ENCODE results near the gene BCL10.

DNA sequence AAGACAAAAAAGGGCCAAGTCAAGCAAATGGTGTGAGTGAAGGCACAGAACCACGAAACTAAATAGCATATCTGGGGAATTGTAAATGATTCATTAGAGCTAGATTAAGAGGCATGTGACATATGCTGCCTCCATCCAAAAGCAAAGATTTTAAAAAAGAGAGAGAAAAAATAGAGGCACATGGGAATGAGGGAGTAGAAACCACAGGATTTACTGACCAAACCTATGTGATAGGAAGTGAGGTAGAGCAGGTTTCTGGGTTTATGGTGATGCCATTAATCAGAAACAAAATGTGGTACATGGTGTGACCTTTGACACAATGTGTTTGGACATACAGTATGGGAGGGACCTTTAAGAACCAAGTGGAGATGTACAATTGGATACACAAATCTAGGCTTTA lies 30.5 kb downstream of the BCL10 start:
- TF ChIP-seq, protein P1, sequence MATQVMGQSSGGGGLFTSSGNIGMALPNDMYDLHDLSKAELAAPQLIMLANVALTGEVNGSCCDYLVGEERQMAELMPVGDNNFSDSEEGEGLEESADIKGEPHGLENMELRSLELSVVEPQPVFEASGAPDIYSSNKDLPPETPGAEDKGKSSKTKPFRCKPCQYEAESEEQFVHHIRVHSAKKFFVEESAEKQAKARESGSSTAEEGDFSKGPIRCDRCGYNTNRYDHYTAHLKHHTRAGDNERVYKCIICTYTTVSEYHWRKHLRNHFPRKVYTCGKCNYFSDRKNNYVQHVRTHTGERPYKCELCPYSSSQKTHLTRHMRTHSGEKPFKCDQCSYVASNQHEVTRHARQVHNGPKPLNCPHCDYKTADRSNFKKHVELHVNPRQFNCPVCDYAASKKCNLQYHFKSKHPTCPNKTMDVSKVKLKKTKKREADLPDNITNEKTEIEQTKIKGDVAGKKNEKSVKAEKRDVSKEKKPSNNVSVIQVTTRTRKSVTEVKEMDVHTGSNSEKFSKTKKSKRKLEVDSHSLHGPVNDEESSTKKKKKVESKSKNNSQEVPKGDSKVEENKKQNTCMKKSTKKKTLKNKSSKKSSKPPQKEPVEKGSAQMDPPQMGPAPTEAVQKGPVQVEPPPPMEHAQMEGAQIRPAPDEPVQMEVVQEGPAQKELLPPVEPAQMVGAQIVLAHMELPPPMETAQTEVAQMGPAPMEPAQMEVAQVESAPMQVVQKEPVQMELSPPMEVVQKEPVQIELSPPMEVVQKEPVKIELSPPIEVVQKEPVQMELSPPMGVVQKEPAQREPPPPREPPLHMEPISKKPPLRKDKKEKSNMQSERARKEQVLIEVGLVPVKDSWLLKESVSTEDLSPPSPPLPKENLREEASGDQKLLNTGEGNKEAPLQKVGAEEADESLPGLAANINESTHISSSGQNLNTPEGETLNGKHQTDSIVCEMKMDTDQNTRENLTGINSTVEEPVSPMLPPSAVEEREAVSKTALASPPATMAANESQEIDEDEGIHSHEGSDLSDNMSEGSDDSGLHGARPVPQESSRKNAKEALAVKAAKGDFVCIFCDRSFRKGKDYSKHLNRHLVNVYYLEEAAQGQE (IDR thresholded peaks at IDR 0.05; ENCODE audit: low read depth) = no peak
- TF ChIP-seq TAF1 (IDR thresholded peaks at IDR 0.05; ENCODE audit: low read depth) = no peak
- TF ChIP-seq FOXM1 (IDR thresholded peaks at IDR 0.05; ENCODE audit: borderline replicate concordance, low read depth) = no peak
- TF ChIP-seq, protein P2, sequence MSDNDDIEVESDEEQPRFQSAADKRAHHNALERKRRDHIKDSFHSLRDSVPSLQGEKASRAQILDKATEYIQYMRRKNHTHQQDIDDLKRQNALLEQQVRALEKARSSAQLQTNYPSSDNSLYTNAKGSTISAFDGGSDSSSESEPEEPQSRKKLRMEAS (IDR thresholded peaks at IDR 0.05) = no peak
- TF ChIP-seq RAD21 (IDR thresholded peaks at IDR 0.05; ENCODE audit: low read depth) = no peak
- TF ChIP-seq CEBPB (IDR thresholded peaks at IDR 0.05) = no peak
- no peak for TF ChIP-seq TEAD4 (IDR thresholded peaks at IDR 0.05)
- no peak for TF ChIP-seq ZBTB7A (IDR thresholded peaks at IDR 0.05; ENCODE audit: low read depth)
- TF ChIP-seq EGR1 (IDR thresholded peaks at IDR 0.05) = no peak
- TF ChIP-seq EP300 (IDR thresholded peaks at IDR 0.05; ENCODE audit: borderline replicate concordance) = no peak
- no peak for TF ChIP-seq NFIC (IDR thresholded peaks at IDR 0.05)
